ENCODE measurements around the gene VSNL1.

VSNL1 gene

DNA sequence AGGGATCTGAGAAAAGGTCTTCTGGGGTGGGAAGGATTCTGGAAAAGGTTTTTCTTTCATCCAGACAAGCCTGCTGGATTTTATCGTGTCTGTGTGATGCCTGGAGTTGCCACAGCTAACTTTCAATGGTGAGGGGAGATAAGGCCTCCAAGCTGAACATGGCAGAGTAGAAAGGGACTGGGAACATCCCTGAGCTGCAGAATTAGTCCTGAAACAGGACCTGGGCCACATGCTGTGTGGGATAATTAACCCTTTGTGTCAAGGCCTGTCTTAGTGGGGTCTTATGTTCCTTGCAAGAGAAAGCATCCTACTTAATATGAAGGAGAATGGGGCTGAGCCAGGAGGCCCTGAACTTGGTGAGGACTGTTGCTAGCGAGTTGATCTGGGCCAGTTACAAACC, 66.4 kb downstream of the VSNL1 start:
- TF ChIP-seq, protein P1, sequence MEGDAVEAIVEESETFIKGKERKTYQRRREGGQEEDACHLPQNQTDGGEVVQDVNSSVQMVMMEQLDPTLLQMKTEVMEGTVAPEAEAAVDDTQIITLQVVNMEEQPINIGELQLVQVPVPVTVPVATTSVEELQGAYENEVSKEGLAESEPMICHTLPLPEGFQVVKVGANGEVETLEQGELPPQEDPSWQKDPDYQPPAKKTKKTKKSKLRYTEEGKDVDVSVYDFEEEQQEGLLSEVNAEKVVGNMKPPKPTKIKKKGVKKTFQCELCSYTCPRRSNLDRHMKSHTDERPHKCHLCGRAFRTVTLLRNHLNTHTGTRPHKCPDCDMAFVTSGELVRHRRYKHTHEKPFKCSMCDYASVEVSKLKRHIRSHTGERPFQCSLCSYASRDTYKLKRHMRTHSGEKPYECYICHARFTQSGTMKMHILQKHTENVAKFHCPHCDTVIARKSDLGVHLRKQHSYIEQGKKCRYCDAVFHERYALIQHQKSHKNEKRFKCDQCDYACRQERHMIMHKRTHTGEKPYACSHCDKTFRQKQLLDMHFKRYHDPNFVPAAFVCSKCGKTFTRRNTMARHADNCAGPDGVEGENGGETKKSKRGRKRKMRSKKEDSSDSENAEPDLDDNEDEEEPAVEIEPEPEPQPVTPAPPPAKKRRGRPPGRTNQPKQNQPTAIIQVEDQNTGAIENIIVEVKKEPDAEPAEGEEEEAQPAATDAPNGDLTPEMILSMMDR (IDR thresholded peaks at IDR 0.05; ENCODE audit: insufficient read depth, low read depth, low read length, missing control alignments) = no peak
- no peak for DNase-seq (ENCODE audit: low read depth)
- no peak overlapping the region for H3K4me3 ChIP-seq (ENCODE audit: low read length)

DNA sequence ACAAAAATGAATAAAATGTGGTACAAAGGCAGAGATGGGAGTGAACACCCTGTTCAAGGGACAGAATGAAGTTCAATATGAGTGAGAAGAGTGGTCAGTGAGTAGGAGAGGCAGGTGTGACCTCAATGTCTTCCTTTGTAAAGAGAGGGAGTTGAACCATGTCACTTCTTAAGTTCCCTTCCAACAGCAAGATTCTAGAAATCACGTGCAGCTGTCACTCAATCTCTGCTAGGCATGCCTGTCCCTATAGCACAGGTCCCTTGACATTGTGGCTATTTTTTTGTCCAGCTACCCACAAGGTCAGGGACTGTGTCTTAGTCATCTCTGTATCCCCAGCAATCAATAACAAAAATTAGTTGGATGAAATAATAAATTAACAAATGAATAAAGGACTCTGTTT, 66.9 kb downstream of the VSNL1 start:
- H3K4me3 ChIP-seq (ENCODE audit: low read length) = no peak overlapping the region
- TF ChIP-seq, protein P1 (IDR thresholded peaks at IDR 0.05; ENCODE audit: insufficient read depth, low read depth, low read length, missing control alignments) = no peak
- no peak for DNase-seq (ENCODE audit: low read depth)

DNA sequence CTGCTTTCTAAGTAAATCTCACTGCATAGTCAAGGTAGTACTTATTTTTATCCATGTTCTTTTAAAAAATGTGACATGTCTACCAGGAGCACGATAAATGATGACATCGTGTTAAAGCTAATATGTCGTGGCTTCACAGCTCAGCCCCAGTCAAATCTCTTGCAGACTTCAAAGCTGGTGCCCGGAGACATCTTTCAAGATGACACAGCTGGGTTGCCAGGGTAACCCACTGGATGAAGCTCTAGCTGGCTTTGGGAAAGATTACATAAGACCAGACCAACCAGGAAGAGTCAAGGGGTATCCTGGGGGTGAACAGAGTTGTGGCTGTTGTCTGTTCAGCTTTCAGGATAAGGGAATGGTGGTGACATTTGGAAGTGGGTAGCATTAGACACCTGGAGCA, 67.8 kb downstream of the VSNL1 start:
- DNase-seq (ENCODE audit: low read depth) = no peak
- TF ChIP-seq, protein P1 (IDR thresholded peaks at IDR 0.05; ENCODE audit: insufficient read depth, low read depth, low read length, missing control alignments) = no peak
- H3K4me3 ChIP-seq (ENCODE audit: low read length) = no peak overlapping the region

GRCh38 chr2:17610521-17610920, 70.0 kb downstream of the VSNL1 start:
- no peak overlapping the region for H3K4me3 ChIP-seq (ENCODE audit: low read length)
- TF ChIP-seq, protein P1 (IDR thresholded peaks at IDR 0.05; ENCODE audit: insufficient read depth, low read depth, low read length, missing control alignments) = no peak
- no peak for DNase-seq (ENCODE audit: low read depth)

DNA sequence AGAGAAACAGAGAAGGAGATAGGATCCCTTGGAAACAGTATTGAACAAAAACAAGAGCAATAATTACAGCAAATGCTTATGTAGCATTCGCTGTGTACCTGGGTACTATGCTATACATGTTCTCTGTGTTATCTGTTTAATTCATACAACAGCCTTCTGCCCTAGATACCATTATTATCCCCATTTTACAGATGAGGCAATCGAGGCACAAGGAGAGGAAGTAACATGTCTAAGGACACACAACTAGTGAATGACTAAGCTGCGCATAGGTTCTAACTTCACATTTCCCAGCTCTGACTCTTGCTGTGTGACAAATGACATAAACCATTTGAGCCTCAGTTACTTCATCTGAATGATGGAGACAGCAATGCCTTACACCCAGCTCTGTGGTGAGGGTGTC, 70.5 kb downstream of the VSNL1 start:
- TF ChIP-seq, protein P1 (IDR thresholded peaks at IDR 0.05; ENCODE audit: insufficient read depth, low read depth, low read length, missing control alignments) = no peak
- H3K4me3 ChIP-seq (ENCODE audit: low read length) = no peak overlapping the region
- no peak for DNase-seq (ENCODE audit: low read depth)

- DNase-seq (ENCODE audit: low read depth) = no peak
- TF ChIP-seq, protein P1 (IDR thresholded peaks at IDR 0.05; ENCODE audit: insufficient read depth, low read depth, low read length, missing control alignments) = no peak
These were observed 73.9 kb downstream of the VSNL1 start for GRCh38 chr2:17614174-17614930.

DNA sequence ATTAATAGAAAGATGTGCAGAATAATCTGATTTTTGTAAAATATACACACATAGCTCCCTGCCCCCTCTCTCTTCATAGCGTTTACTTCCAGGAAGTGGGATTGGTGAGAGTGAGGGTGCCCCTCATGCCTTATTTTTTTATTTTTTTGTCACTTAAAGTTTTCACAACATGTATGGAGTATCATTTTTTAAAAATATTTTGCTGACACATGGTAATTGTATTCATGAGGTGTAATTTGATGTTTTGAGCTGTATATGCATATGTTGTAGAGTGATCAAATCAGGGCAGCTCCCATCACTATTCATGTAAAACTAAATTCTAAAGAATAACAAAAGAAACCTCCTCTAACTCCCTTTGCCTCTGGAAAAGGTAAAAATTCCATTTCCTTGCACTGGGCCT, 74.7 kb downstream of the VSNL1 start:
- no peak for DNase-seq (ENCODE audit: low read depth)
- no peak overlapping the region for H3K4me3 ChIP-seq (ENCODE audit: low read length)
- TF ChIP-seq, protein P1 (IDR thresholded peaks at IDR 0.05; ENCODE audit: insufficient read depth, low read depth, low read length, missing control alignments) = no peak

More at GRCh38 chr2:17614174-17614930, 73.9 kb downstream of the VSNL1 start:
- H3K4me3 ChIP-seq (ENCODE audit: low read length) = no peak overlapping the region
